Left colon (tissue), 2 donors: ENCODE results near the gene RGS17. TPM values are rescaled to one million over a fixed set of nuclear protein-coding genes. Genes with fewer than 3 reads are reported as not detected.
"Not testable (repeated sequence)": the region's sequence is repeated elsewhere in the genome, so short reads cannot be mapped to it uniquely, and the experiment has no call there.

Source experiments
- ATAC-seq: fragments of 200-7000 bp; cut with Tn5 transposase; one replicate; pipeline ENCODE4 v1.9.1; 2020; ENCODE audit warnings: mild to moderate bottlenecking, moderate library complexity
- DNase-seq, 2 donors: peaks; one replicate each; pipeline ENCODE4 v3.0.0-alpha.2; 2020
- intact Hi-C, 2 donors: fragments of 100-400 bp; cut with DNase I in 1 of 2; cut with micrococcal nuclease in 1 of 2; formaldehyde crosslinking; loops; one replicate each; pipeline versions ENCODE4 v1.11.2 to v1.14.0; 2022; cut with DNase I, micrococcal nuclease
- long read RNA-seq: library from polyadenylated mRNA; unstranded; transcript quantifications from one replicate; pipeline ENCODE4 v2.0.0, GENCODE V29; 2021
- total RNA-seq, 2 donors: library from RNA; stranded (reverse); fragmentation: NEBNext Ultra II Directional; extraction: Animal tissue kit (Norgen Biotek cat#: 25700); gene quantifications; one replicate each; pipeline ENCODE4 v1.2.1, GENCODE V29; 2021
- donor health status: DM: no; HTN: no; CAD: no.
- donor health status: DM: yes; HTN: yes; CAD: no.

RGS17 gene
- under 1 TPM; 0.40 to 0.61 TPM for total RNA-seq
- long read RNA-seq, result 0 reads

- DNase-seq (peak; percentile 23 to 42), ATAC-seq (peak; percentile 55)
These were observed at the start of gene RGS17 for GRCh38 chr6:153131037-153131981. Gene RGS17, minus strand, starts transcription at chr6:153131282. Its CDS starts 87,264 bp downstream, at chr6:153044018.

GRCh38 chr6:153172815-153173214 lies 41.7 kb upstream of the RGS17 start:
- ATAC-seq, result no peak
- intact Hi-C loops, result no loop called here
- no peak for DNase-seq

More at GRCh38 chr6:153131037-153131981, at the start of gene RGS17:
- intact Hi-C loops, result no loop called here

- intact Hi-C loops, result no loop called here
- no peak for ATAC-seq
- DNase-seq, result no peak
These were observed 39.4 kb upstream of the RGS17 start for GRCh38 chr6:153170511-153170910.

GRCh38 chr6:153167907-153168306 lies 36.8 kb upstream of the RGS17 start:
- DNase-seq, result no peak
- intact Hi-C loops, result no loop called here
- no peak for ATAC-seq

- DNase-seq, result no peak
- no peak for ATAC-seq
These were observed 36.2 kb upstream of the RGS17 start for GRCh38 chr6:153167061-153167891.

GRCh38 chr6:153162646-153163045 lies 31.6 kb upstream of the RGS17 start:
- DNase-seq (no peak), ATAC-seq (no peak)
- intact Hi-C loops, result no loop called here

More at GRCh38 chr6:153167061-153167891, 36.2 kb upstream of the RGS17 start:
- intact Hi-C loops, result no loop called here

- DNase-seq, result no peak
- intact Hi-C loops, result no loop called here
- no peak for ATAC-seq
These were observed 31.1 kb upstream of the RGS17 start for GRCh38 chr6:153162172-153162571.

- ATAC-seq (no peak), DNase-seq (no peak)
- intact Hi-C loops, result no loop called here
These were observed 29.1 kb upstream of the RGS17 start for GRCh38 chr6:153160221-153160620.

- intact Hi-C loops, result no loop called here
- ATAC-seq, result no peak
- no peak for DNase-seq
These were observed 19.8 kb upstream of the RGS17 start for GRCh38 chr6:153150752-153151440.

- intact Hi-C loops, result no loop called here
- DNase-seq (no peak), ATAC-seq (no peak)
These were observed 19.3 kb upstream of the RGS17 start for GRCh38 chr6:153150371-153150751.

GRCh38 chr6:153149891-153150290 lies 18.8 kb upstream of the RGS17 start:
- intact Hi-C loops, result no loop called here
- ATAC-seq (no peak), DNase-seq (no peak)

- DNase-seq (no peak), ATAC-seq (no peak)
- intact Hi-C loops, result no loop called here
These were observed 15.3 kb upstream of the RGS17 start for GRCh38 chr6:153146413-153146812.

GRCh38 chr6:153145591-153145990 lies 14.5 kb upstream of the RGS17 start:
- ATAC-seq (no peak), DNase-seq (no peak)
- intact Hi-C loops, result no loop called here

GRCh38 chr6:153143200-153143599 lies 12.1 kb upstream of the RGS17 start:
- ATAC-seq, result no peak
- DNase-seq, result no peak
- intact Hi-C loops, result no loop called here

GRCh38 chr6:153140299-153140698 lies 9.2 kb upstream of the RGS17 start:
- DNase-seq, result no peak
- no peak for ATAC-seq
- intact Hi-C loops, result no loop called here

- intact Hi-C loops, result no loop called here
- ATAC-seq (no peak), DNase-seq (no peak)
These were observed 7.8 kb upstream of the RGS17 start for GRCh38 chr6:153138930-153139329.

- intact Hi-C loops, result no loop called here
These were observed 4.6 kb upstream of the RGS17 start for GRCh38 chr6:153135681-153136080.

GRCh38 chr6:153133667-153134066 lies 2.6 kb upstream of the RGS17 start:
- DNase-seq, intact Hi-C loops, ATAC-seq: not testable (repeated sequence)

More at GRCh38 chr6:153135681-153136080, 4.6 kb upstream of the RGS17 start:
- no peak for DNase-seq
- ATAC-seq, result no peak

GRCh38 chr6:153130515-153131036 lies 506 bp downstream of the RGS17 start:
- intact Hi-C loops, result no loop called here
- peak; percentile 19 for ATAC-seq
- DNase-seq, result no peak
